Left ventricle myocardium inferior (tissue), 1 donor: Measurements from ENCODE around the gene RARA. TPM values are rescaled to one million over a fixed set of nuclear protein-coding genes. Genes with fewer than 3 reads are reported as not detected.

ENCODE experiments used
- DNase-seq: peaks from one replicate; pipeline ENCODE4 v3.0.0-alpha.2; 2020
- H3K27ac ChIP-seq: fragments of 200-600 bp; replicated peaks from 2 replicates; pipeline ENCODE4 v1.8.0; 2021
- H3K27me3 ChIP-seq: fragments of 200-600 bp; 2 replicates; pipeline ENCODE4 v1.8.0; 2021; ENCODE audit warnings: low read depth
- H3K36me3 ChIP-seq: fragments of 200-600 bp; 2 replicates; pipeline ENCODE4 v1.8.0; 2021
- H3K4me1 ChIP-seq: fragments of 200-600 bp; 2 replicates; pipeline ENCODE4 v1.8.0; 2021
- H3K4me3 ChIP-seq: fragments of 200-600 bp; 2 replicates; pipeline ENCODE4 v1.8.0; 2021; ENCODE audit warnings: mild to moderate bottlenecking, moderate library complexity
- H3K9me3 ChIP-seq: fragments of 200-600 bp; replicated peaks from 2 replicates; pipeline ENCODE4 v1.8.0; 2021
- intact Hi-C: fragments of 100-400 bp; cut with micrococcal nuclease; formaldehyde crosslinking; loops from one replicate; pipeline ENCODE4 v1.11.0; 2022
- total RNA-seq: library from RNA; stranded (reverse); fragmentation: NEBNext Ultra II Directional; extraction: Animal tissue kit (Norgen Biotek cat#: 25700); gene quantifications from one replicate; pipeline ENCODE4 v1.2.1, GENCODE V29; 2021
- TF ChIP-seq, protein P1 (sequence below): fragments of 200-600 bp; IDR thresholded peaks from 2 replicates; pipeline ENCODE4 v1.8.0; 2021; ENCODE audit warnings: antibody characterized with exemption, mild to moderate bottlenecking, borderline replicate concordance
- donor health status: DM: no; HTN: yes; CAD: no; lungs with severe emphysema.

RARA gene
- total RNA-seq, 1 donor from 2014 or later, result 17.1 TPM

GRCh38 chr17:40348562-40349476 lies 39.8 kb downstream of the RARA start:
- Histone ChIP-seq H3K36me3 (peaks cover 49% of the 10 kb centered on the region), H3K4me3 (peak overlapping the region; percentile 78), H3K4me1 (peaks cover 87% of the 10 kb centered on the region), H3K27me3 (no peaks in the 10 kb centered on the region), H3K27ac (peak overlapping the region; percentile 97), H3K9me3 (no peaks in the 10 kb centered on the region)
- DNase-seq, result peak; percentile 79
- TF ChIP-seq, protein P1, sequence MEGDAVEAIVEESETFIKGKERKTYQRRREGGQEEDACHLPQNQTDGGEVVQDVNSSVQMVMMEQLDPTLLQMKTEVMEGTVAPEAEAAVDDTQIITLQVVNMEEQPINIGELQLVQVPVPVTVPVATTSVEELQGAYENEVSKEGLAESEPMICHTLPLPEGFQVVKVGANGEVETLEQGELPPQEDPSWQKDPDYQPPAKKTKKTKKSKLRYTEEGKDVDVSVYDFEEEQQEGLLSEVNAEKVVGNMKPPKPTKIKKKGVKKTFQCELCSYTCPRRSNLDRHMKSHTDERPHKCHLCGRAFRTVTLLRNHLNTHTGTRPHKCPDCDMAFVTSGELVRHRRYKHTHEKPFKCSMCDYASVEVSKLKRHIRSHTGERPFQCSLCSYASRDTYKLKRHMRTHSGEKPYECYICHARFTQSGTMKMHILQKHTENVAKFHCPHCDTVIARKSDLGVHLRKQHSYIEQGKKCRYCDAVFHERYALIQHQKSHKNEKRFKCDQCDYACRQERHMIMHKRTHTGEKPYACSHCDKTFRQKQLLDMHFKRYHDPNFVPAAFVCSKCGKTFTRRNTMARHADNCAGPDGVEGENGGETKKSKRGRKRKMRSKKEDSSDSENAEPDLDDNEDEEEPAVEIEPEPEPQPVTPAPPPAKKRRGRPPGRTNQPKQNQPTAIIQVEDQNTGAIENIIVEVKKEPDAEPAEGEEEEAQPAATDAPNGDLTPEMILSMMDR, result no peak
- intact Hi-C loops, result no loop called here

GRCh38 chr17:40349477-40349894 lies 40.5 kb downstream of the RARA start:
- H3K27me3 ChIP-seq, result no peaks in the 10 kb centered on the region
- intact Hi-C loops, result no loop called here
- TF ChIP-seq, protein P1, result no peak
- peaks cover 81% of the 10 kb centered on the region for H3K4me1 ChIP-seq
- H3K9me3 ChIP-seq, result no peaks in the 10 kb centered on the region
- H3K36me3 ChIP-seq, result peaks cover 56% of the 10 kb centered on the region
- H3K4me3 ChIP-seq, result peak overlapping the region; percentile 78
- DNase-seq, result peak; percentile 58
- peak overlapping the region; percentile 97 for H3K27ac ChIP-seq

GRCh38 chr17:40349895-40350688 lies 41.1 kb downstream of the RARA start:
- no peak for DNase-seq
- H3K4me1 ChIP-seq, result peaks cover 81% of the 10 kb centered on the region
- peaks cover 59% of the 10 kb centered on the region for H3K36me3 ChIP-seq
- H3K27me3 ChIP-seq, result no peaks in the 10 kb centered on the region
- peak overlapping the region; percentile 97 for H3K27ac ChIP-seq
- no peaks in the 10 kb centered on the region for H3K9me3 ChIP-seq
- intact Hi-C loops, result loop anchor here (5.0 to 10.0 kb wide), 2 partner anchors 48 to 65 kb away; partner anchors contain the start of gene TOP2A
- TF ChIP-seq, protein P1, result no peak
- peak overlapping the region; percentile 78 for H3K4me3 ChIP-seq

- peak overlapping the region; percentile 97 for H3K27ac ChIP-seq
- H3K36me3 ChIP-seq, result peaks cover 67% of the 10 kb centered on the region
These were observed 41.8 kb downstream of the RARA start for GRCh38 chr17:40350689-40351358.

More at GRCh38 chr17:40350689-40351358, 41.8 kb downstream of the RARA start:
- Histone ChIP-seq H3K27me3 (no peaks in the 10 kb centered on the region), H3K9me3 (no peaks in the 10 kb centered on the region), H3K4me1 (peaks cover 81% of the 10 kb centered on the region), H3K4me3 (no peak overlapping the region)
- DNase-seq, result no peak
- intact Hi-C loops, result loop anchor here (5.0 to 10.0 kb wide), 2 partner anchors 49 to 64 kb away; partner anchors contain the start of gene TOP2A
- TF ChIP-seq, protein P1, result no peak
